GM19193 (cell line): Measurements from ENCODE around the gene PTPRS.

ENCODE experiments used
- POLR2A ChIP-seq: IDR thresholded peaks from 4 replicates; pipeline ENCODE4 v1.6.1; 2011; ENCODE audit not compliant: insufficient read depth, insufficient read length; ENCODE audit errors: extremely low read depth

The PTPRS gene

DNA sequence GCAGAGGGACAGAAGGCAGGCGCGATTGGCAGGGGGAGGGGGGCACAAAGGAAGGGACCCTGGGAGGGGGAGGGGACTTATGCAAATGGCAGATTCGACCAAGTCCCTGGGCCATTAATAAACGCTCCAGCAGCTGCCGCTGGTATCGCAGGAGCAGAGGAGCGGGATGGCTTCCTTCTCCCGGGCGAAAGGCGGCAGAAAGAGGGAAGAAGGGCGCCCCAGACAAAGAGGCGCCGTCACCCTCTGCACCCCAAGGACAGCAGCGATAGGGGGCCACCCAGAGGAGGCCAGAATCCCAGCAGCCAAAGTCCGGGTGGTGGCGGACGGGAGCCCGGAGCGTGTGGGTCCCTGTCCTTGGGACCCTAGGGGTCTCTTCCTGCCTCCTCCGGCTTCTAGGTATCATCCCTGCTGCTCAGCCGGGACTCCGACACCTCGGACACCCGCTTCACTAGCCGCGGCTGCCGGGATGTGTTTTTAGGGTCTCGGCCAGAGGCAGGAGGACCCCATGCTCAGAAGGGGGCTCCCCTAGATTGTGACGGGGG lies 1.9 kb downstream of the PTPRS start:
- TF ChIP-seq POLR2A: no peak

GRCh38 chr19:5337708-5338655 lies 2.6 kb downstream of the PTPRS start:
- TF ChIP-seq POLR2A: no peak

GRCh38 chr19:5337126-5337525 lies 3.5 kb downstream of the PTPRS start:
- no peak for TF ChIP-seq POLR2A

GRCh38 chr19:5336195-5336965 lies 4.2 kb downstream of the PTPRS start:
- no peak for TF ChIP-seq POLR2A

GRCh38 chr19:5335593-5335992 lies 5.0 kb downstream of the PTPRS start:
- no peak for TF ChIP-seq POLR2A

DNA sequence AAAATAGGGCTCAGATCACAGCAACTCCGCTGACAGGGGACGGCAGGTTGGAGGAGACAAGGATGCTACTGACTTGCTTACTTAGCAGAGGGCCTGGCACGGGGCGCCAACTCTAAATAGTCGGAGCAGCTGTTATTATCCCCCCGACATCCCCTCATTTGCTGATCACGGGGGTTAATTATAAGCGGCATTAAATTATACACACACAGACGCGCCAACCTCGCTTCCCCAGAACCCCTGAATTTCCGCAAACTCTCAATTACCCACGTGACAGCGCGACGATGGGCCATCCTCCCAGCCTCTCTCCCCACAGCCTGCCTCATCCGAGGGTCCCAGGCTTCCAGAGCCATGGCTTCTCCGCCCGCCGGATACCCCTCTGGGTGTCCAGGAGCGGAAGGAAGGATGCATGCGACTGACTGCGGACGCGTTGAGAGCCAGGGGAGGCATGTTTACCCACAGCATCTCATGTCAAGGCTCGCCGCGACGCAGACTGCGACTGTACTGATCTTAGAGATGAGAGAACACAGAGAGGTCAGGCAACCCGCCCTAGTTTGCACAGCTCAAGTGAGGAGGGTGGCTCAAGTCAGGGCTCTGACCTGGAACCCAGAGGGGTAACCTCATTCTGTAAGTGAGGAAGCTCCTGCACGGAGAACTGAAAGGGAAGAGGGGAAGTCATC lies 5.7 kb downstream of the PTPRS start:
- no peak for TF ChIP-seq POLR2A

GRCh38 chr19:5334366-5334739 lies 6.3 kb downstream of the PTPRS start:
- TF ChIP-seq POLR2A: no peak

DNA sequence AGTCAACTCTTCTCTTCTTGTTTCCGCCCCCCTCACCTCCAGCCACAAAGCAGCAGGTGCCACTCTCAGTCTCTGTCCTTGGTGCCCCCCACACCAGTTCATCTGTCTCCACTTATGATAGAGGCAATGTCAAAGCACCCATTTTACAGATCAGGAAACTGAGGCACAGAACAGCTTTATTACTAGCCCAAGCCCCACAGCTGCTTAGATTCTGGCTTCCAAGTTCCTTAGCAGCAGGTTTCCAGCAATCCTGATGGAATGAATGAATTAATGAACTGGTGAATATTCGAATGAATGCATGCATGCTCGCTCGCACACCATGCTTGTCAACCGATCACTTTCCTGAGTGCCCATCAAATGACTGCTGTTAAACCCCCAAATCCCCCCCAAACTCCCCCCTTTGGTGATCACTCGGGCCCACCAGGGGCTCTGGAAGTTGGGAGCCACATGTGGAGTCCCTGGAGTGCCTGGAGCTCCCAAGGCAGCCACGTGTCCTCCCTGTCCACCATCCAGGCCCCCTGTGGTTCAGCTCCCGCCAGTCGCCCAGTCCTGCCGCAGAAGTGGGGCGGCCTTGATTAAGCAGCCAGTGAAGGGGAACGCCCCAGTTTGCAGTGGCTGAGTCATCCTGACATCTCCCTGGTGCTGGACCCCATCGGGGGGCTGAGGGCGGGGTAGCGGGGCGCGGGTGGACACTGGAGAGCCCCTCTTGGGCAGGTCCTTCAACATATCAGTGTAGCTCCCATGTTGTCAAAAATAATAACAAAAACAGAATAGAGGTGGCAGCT lies 6.8 kb downstream of the PTPRS start:
- TF ChIP-seq POLR2A: no peak

DNA sequence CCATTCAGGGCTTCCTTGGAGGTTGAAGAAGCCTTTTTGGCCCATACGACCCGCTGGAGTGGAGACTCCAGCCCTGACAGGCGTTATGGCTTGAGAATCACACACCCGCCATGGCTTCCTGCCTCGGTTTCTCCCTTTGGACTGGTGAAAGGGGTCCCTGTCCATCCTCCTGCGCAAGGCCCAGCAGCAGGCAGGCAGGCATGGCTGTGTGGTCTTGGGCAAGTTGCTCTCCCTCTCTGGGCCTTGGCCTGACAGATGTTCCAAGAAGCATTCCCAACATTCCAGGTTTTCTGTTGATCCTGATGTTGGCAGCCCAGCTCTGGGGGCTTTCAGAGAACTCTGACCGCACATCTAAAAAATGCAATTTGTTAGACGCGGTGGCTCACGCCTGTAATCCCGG lies 8.1 kb downstream of the PTPRS start:
- no peak for TF ChIP-seq POLR2A

GRCh38 chr19:5331790-5332189 lies 8.8 kb downstream of the PTPRS start:
- no peak for TF ChIP-seq POLR2A

DNA sequence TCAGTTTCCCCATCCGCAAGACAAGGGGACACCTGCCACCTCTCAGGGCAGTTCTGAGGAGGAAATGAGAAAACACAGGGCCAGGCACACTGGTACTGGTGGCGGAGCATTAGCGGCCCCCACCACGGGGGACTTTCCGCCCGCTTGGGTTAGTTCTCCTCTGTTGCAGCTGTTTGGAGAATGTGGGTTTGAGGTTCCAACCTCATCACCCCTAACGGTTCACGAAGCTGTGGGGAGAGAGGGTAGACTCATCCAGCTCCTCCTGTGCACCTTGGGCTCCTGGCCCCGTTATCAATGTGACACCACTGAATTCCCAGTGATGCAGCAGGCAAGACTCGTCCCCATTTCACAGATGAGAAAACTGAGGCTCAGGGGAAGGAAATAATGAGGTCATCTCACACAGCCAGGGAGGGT lies 10.3 kb downstream of the PTPRS start:
- TF ChIP-seq POLR2A: no peak

DNA sequence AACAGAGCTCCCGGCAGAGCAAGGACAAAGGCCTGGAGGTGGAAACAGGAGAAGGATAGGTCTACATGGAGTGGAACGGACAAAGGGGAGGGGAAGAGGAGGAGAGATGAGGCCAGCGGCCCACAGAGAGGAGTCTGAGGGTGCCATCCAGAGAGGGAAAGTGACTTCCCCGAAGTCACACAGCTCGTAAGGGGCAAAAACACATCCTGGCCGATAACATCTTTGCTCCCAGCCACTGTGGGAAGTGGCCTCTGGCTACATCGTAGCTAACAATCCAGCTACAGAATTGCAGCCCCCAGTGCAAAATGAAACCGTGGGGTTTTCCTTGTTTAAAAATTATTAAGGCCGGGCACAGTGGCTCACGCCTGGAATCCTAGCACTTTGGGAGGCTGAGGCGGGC lies 11.5 kb downstream of the PTPRS start:
- no peak for TF ChIP-seq POLR2A

DNA sequence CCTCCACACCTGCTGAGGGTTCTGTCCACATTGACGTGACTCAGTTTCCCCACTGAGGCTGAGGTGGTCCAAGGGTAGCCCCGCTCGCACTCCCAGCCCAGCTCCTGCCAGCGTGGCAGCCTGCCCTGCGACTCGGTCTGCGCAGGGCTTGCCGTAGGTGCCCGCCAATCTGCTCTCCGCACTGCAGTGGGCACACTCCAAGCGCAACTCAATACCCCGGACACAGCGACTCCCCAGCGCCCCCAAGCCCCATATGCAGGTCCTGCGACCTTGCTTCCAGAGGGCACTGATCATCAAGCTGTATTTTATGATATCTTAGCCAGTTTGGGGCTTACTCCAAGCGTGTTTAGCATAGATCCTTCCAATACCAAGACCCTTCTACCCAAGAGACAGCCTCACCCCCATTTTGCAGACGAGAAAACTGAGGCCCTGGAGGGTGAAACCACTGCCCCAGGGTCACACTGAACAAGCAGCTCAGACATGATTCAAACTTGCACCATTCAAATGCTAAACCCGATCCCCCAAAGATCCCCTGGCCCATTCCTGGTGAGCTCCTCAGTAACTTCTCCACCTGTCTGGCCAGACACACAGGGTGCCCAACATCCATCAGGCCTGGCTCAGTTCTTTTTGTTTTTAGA lies 13.5 kb downstream of the PTPRS start:
- TF ChIP-seq POLR2A: no peak

DNA sequence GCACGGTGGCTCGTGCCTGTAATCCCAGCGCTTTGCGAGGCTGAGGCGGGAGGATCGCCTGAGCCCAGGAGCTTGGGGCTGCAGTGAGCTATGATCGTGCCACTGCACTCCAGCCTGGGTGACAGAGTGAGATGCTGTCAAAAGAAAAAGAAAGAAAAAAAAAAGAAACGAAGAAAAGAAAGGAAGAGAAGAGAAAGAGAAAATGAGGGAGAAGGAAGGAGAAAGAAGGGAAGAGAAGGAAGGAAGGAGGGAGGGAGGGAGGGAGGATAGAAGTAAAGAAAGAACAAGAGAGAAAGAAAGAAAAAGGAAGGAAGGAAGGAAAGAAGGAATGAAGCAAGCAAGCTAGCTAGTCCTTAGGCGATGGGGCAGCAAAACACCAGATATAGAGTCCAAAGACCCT lies 14.1 kb downstream of the PTPRS start:
- no peak for TF ChIP-seq POLR2A
